Measurements from ENCODE around the gene GRAMD4.
"Not testable (repeated sequence)": the region's sequence is repeated elsewhere in the genome, so short reads cannot be mapped to it uniquely, and the experiment has no call there.

The GRAMD4 gene

GRCh38 chr22:46637711-46638600 lies 17.8 kb downstream of the GRAMD4 start:
- no peak for DNase-seq (ENCODE audit: low read depth)

GRCh38 chr22:46638601-46639431 lies 18.6 kb downstream of the GRAMD4 start:
- DNase-seq (ENCODE audit: low read depth): no peak

GRCh38 chr22:46639843-46640242 lies 19.7 kb downstream of the GRAMD4 start:
- no peak for DNase-seq (ENCODE audit: low read depth)

- no peak for DNase-seq (ENCODE audit: low read depth)
Measured at GRCh38 chr22:46640293-46641055, 20.3 kb downstream of the GRAMD4 start.

GRCh38 chr22:46641811-46642266 lies 21.7 kb downstream of the GRAMD4 start:
- no peak for DNase-seq (ENCODE audit: low read depth)

GRCh38 chr22:46642840-46643480 lies 22.8 kb downstream of the GRAMD4 start:
- DNase-seq (ENCODE audit: low read depth): not testable (repeated sequence)

- no peak for DNase-seq (ENCODE audit: low read depth)
Measured at GRCh38 chr22:46646531-46647215, 26.5 kb downstream of the GRAMD4 start.

GRCh38 chr22:46648225-46648820 lies 28.1 kb downstream of the GRAMD4 start:
- not testable (repeated sequence) for DNase-seq (ENCODE audit: low read depth)

GRCh38 chr22:46649141-46650077 lies 29.2 kb downstream of the GRAMD4 start:
- no peak for DNase-seq (ENCODE audit: low read depth)

GRCh38 chr22:46650078-46650810 lies 30.1 kb downstream of the GRAMD4 start:
- no peak for DNase-seq (ENCODE audit: low read depth)

- no peak for DNase-seq (ENCODE audit: low read depth)
Measured at GRCh38 chr22:46651316-46651715, 31.1 kb downstream of the GRAMD4 start.

GRCh38 chr22:46652081-46652846 lies 32.1 kb downstream of the GRAMD4 start:
- no peak for DNase-seq (ENCODE audit: low read depth)

- DNase-seq (ENCODE audit: low read depth): no peak
Measured at GRCh38 chr22:46652847-46653331, 32.7 kb downstream of the GRAMD4 start.

GRCh38 chr22:46653596-46653995 lies 33.4 kb downstream of the GRAMD4 start:
- DNase-seq (ENCODE audit: low read depth): no peak

GRCh38 chr22:46654426-46654825 lies 34.2 kb downstream of the GRAMD4 start:
- DNase-seq (ENCODE audit: low read depth): no peak

GRCh38 chr22:46654927-46655595 lies 34.9 kb downstream of the GRAMD4 start:
- DNase-seq (ENCODE audit: low read depth): no peak
